Endothelial cell of umbilical vein (primary cell): ENCODE results near the gene PARD6G.

Experiments used
- POLR2AphosphoS5 ChIP-seq: IDR thresholded peaks from 2 replicates; pipeline ENCODE4 v1.6.1; 2012; ENCODE audit warnings: low read depth, mild to moderate bottlenecking, control low read depth, low read length, moderate library complexity; ENCODE audit not compliant: insufficient read depth
- TF ChIP-seq, protein P1 (sequence below), 2 donors: IDR thresholded peaks; 1 replicate in 1 of 2; 2 replicates in 1 of 2; pipeline ENCODE4 v1.5.1; 2011; ENCODE audit warnings: low read length in 2 of 2, mild to moderate bottlenecking in 2 of 2, moderate library complexity in 2 of 2, control low read depth in 1 of 2, inconsistent platforms in 1 of 2, low read depth in 1 of 2; ENCODE audit not compliant: insufficient read depth in 1 of 2; ENCODE audit errors: extremely low read depth in 1 of 2

DNA sequence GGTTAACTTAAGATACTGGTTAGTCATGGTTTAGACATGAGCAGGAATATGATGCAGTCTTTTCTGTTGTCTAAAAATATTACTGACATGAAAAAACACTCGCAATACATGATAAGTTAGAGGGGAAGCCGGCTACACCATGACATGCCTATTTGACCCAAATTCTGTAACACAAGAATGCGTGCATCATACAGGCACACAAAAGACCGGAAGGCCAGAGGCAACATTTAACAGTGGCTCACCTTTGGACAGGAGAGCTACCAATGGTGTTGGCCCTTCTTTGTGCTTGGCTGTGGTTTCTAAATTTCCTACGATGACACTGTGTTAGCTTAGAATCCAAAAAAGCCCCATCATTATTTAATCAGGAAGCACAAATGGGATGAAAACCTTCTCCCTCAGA is 4.1 kb downstream of the PARD6G start:
- no peak for TF ChIP-seq POLR2AphosphoS5
- TF ChIP-seq, protein P1, sequence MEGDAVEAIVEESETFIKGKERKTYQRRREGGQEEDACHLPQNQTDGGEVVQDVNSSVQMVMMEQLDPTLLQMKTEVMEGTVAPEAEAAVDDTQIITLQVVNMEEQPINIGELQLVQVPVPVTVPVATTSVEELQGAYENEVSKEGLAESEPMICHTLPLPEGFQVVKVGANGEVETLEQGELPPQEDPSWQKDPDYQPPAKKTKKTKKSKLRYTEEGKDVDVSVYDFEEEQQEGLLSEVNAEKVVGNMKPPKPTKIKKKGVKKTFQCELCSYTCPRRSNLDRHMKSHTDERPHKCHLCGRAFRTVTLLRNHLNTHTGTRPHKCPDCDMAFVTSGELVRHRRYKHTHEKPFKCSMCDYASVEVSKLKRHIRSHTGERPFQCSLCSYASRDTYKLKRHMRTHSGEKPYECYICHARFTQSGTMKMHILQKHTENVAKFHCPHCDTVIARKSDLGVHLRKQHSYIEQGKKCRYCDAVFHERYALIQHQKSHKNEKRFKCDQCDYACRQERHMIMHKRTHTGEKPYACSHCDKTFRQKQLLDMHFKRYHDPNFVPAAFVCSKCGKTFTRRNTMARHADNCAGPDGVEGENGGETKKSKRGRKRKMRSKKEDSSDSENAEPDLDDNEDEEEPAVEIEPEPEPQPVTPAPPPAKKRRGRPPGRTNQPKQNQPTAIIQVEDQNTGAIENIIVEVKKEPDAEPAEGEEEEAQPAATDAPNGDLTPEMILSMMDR (IDR thresholded peaks at IDR 0.05; ENCODE audit: extremely low read depth in 1 of 2, insufficient read depth in 1 of 2, low read depth in 1 of 2, low read length in 2 of 2): no peak
